Measurements from ENCODE around the gene MAML3. TPM values are rescaled to one million over a fixed set of nuclear protein-coding genes. Genes with fewer than 3 reads are reported as not detected.

MAML3 gene
- polyA plus RNA-seq, 1 donor (not counting 4 experiments of a cell fraction or from before 2014, with no cell fraction given): 0.68 TPM

GRCh38 chr4:139825523-139826014 is 328.4 kb downstream of the MAML3 start:
- Histone ChIP-seq H3K9ac (ENCODE audit: control insufficient read depth, extremely low read depth, insufficient read depth, low read length) (no peak overlapping the region), H3K79me2 (ENCODE audit: control insufficient read depth, insufficient read depth, low read length) (no peaks in the 10 kb centered on the region), H3K4me3 (ENCODE audit: control insufficient read depth in 2 of 3, extremely low read depth in 1 of 3, insufficient read depth in 2 of 3, low read depth in 1 of 3, low read length in 3 of 3) (no peak overlapping the region), H3K4me1 (ENCODE audit: control insufficient read depth, extremely low read depth, insufficient read depth, low read length) (no peaks in the 10 kb centered on the region), H3K27ac (ENCODE audit: control insufficient read depth, insufficient read depth, low read length) (no peak overlapping the region), H2AFZ (ENCODE audit: control insufficient read depth, low read length) (no peak overlapping the region), H3K9me1 (ENCODE audit: control insufficient read depth, extremely low read depth, insufficient read depth, low read length) (no peaks in the 10 kb centered on the region), H3K36me3 (ENCODE audit: control insufficient read depth in 2 of 2, extremely low read depth in 1 of 2, insufficient read depth in 2 of 2, low read length in 2 of 2) (no peaks in the 10 kb centered on the region), H3K4me2 (ENCODE audit: control insufficient read depth, extremely low read depth, insufficient read depth, low read depth, low read length) (no peak overlapping the region), H3K9me3 (ENCODE audit: control insufficient read depth, low read depth, low read length) (no peaks in the 10 kb centered on the region), H4K20me1 (ENCODE audit: control insufficient read depth, extremely low read depth, insufficient read depth, low read length) (no peaks in the 10 kb centered on the region), H3K27me3 (ENCODE audit: control insufficient read depth, extremely low read depth, insufficient read depth, low read length) (no peaks in the 10 kb centered on the region)
- DNase-seq (ENCODE audit: low read depth, low spot score) (no peak), FAIRE-seq (no peak)
- TF ChIP-seq, protein P1, sequence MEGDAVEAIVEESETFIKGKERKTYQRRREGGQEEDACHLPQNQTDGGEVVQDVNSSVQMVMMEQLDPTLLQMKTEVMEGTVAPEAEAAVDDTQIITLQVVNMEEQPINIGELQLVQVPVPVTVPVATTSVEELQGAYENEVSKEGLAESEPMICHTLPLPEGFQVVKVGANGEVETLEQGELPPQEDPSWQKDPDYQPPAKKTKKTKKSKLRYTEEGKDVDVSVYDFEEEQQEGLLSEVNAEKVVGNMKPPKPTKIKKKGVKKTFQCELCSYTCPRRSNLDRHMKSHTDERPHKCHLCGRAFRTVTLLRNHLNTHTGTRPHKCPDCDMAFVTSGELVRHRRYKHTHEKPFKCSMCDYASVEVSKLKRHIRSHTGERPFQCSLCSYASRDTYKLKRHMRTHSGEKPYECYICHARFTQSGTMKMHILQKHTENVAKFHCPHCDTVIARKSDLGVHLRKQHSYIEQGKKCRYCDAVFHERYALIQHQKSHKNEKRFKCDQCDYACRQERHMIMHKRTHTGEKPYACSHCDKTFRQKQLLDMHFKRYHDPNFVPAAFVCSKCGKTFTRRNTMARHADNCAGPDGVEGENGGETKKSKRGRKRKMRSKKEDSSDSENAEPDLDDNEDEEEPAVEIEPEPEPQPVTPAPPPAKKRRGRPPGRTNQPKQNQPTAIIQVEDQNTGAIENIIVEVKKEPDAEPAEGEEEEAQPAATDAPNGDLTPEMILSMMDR (optimal IDR thresholded peaks at IDR 0.05 in 1 of 3, IDR thresholded peaks at IDR 0.05 in 1 of 3, conservative IDR thresholded peaks at IDR 0.05 in 1 of 3; ENCODE audit: extremely low read depth in 1 of 3, insufficient read depth in 2 of 3, low read length in 3 of 3): no peak
- TF ChIP-seq EZH2 (IDR thresholded peaks at IDR 0.05; ENCODE audit: low read length): no peak
- dilution Hi-C loops (cut with MboI; ENCODE audit: extremely low pct_ligation_motif_present, low sequenced_read_pairs): no loop called here

GRCh38 chr4:139824882-139825522 is 329.0 kb downstream of the MAML3 start:
- H3K9me3 ChIP-seq (ENCODE audit: control insufficient read depth, low read depth, low read length): no peaks in the 10 kb centered on the region
- no peaks in the 10 kb centered on the region for H4K20me1 ChIP-seq (ENCODE audit: control insufficient read depth, extremely low read depth, insufficient read depth, low read length)
- no peaks in the 10 kb centered on the region for H3K79me2 ChIP-seq (ENCODE audit: control insufficient read depth, insufficient read depth, low read length)
- no peak overlapping the region for H3K4me3 ChIP-seq (ENCODE audit: control insufficient read depth in 2 of 3, extremely low read depth in 1 of 3, insufficient read depth in 2 of 3, low read depth in 1 of 3, low read length in 3 of 3)
- no peaks in the 10 kb centered on the region for H3K4me1 ChIP-seq (ENCODE audit: control insufficient read depth, extremely low read depth, insufficient read depth, low read length)
- no peak overlapping the region for H3K27ac ChIP-seq (ENCODE audit: control insufficient read depth, insufficient read depth, low read length)
- no peak overlapping the region for H2AFZ ChIP-seq (ENCODE audit: control insufficient read depth, low read length)
- TF ChIP-seq EZH2 (IDR thresholded peaks at IDR 0.05; ENCODE audit: low read length): no peak
- DNase-seq (ENCODE audit: low read depth, low spot score): no peak
- dilution Hi-C loops (cut with MboI; ENCODE audit: extremely low pct_ligation_motif_present, low sequenced_read_pairs): no loop called here
- FAIRE-seq: no peak
- no peak overlapping the region for H3K4me2 ChIP-seq (ENCODE audit: control insufficient read depth, extremely low read depth, insufficient read depth, low read depth, low read length)
- no peaks in the 10 kb centered on the region for H3K27me3 ChIP-seq (ENCODE audit: control insufficient read depth, extremely low read depth, insufficient read depth, low read length)
- H3K9me1 ChIP-seq (ENCODE audit: control insufficient read depth, extremely low read depth, insufficient read depth, low read length): no peaks in the 10 kb centered on the region
- no peak overlapping the region for H3K9ac ChIP-seq (ENCODE audit: control insufficient read depth, extremely low read depth, insufficient read depth, low read length)
- no peaks in the 10 kb centered on the region for H3K36me3 ChIP-seq (ENCODE audit: control insufficient read depth in 2 of 2, extremely low read depth in 1 of 2, insufficient read depth in 2 of 2, low read length in 2 of 2)

- Histone ChIP-seq H3K9me3 (ENCODE audit: control insufficient read depth, low read depth, low read length) (no peaks in the 10 kb centered on the region), H2AFZ (ENCODE audit: control insufficient read depth, low read length) (no peak overlapping the region), H3K9ac (ENCODE audit: control insufficient read depth, extremely low read depth, insufficient read depth, low read length) (no peak overlapping the region), H3K27me3 (ENCODE audit: control insufficient read depth, extremely low read depth, insufficient read depth, low read length) (no peaks in the 10 kb centered on the region), H3K27ac (ENCODE audit: control insufficient read depth, insufficient read depth, low read length) (no peak overlapping the region), H3K79me2 (ENCODE audit: control insufficient read depth, insufficient read depth, low read length) (no peaks in the 10 kb centered on the region), H4K20me1 (ENCODE audit: control insufficient read depth, extremely low read depth, insufficient read depth, low read length) (no peaks in the 10 kb centered on the region), H3K4me3 (ENCODE audit: control insufficient read depth in 2 of 3, extremely low read depth in 1 of 3, insufficient read depth in 2 of 3, low read depth in 1 of 3, low read length in 3 of 3) (no peak overlapping the region), H3K36me3 (ENCODE audit: control insufficient read depth in 2 of 2, extremely low read depth in 1 of 2, insufficient read depth in 2 of 2, low read length in 2 of 2) (no peaks in the 10 kb centered on the region), H3K9me1 (ENCODE audit: control insufficient read depth, extremely low read depth, insufficient read depth, low read length) (no peaks in the 10 kb centered on the region), H3K4me2 (ENCODE audit: control insufficient read depth, extremely low read depth, insufficient read depth, low read depth, low read length) (no peak overlapping the region), H3K4me1 (ENCODE audit: control insufficient read depth, extremely low read depth, insufficient read depth, low read length) (no peaks in the 10 kb centered on the region)
- FAIRE-seq: no peak
- dilution Hi-C loops (cut with MboI; ENCODE audit: extremely low pct_ligation_motif_present, low sequenced_read_pairs): no loop called here
- DNase-seq (ENCODE audit: low read depth, low spot score): no peak
- TF ChIP-seq, protein P1 (optimal IDR thresholded peaks at IDR 0.05 in 1 of 3, IDR thresholded peaks at IDR 0.05 in 1 of 3, conservative IDR thresholded peaks at IDR 0.05 in 1 of 3; ENCODE audit: extremely low read depth in 1 of 3, insufficient read depth in 2 of 3, low read length in 3 of 3): no peak
- no peak for TF ChIP-seq EZH2 (IDR thresholded peaks at IDR 0.05; ENCODE audit: low read length)
Observed at GRCh38 chr4:139823746-139824145, 330.2 kb downstream of the MAML3 start.
